ENCODE data around the gene RUNX2.

RUNX2 gene

DNA sequence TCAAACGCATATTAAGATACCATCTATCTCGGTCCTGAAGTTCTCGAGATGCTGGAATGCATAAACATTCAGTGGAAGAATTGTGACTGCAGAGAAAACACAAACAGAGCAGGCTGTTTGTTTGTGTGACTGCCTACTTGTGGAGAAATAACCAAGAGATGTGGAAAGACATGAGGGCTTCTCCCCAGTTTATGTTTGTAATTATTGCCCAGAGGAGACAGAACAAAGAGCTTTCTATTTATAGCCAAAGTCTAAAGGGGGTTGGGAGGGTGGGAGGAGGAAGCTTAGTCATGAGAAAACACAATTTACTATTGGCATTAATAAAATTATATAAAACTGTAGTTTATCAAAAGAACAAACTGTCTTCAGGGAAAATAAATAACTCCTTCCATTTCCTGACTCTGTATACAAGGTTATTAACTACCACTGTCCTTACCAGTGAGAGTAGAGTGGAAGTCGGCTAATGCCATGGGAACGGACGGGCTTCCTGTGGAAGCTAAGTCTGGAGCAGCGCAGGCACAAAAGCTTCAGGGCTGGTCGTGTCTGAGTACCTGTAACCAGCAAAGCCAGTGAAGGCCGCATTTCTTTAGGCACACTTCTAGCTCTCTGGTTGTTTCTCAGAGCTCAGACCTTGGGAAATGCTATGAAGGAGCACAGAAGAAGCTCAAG lies 249.8 kb downstream of the RUNX2 start (continued):
- TF ChIP-seq REPIN1 (tag by site-specific recombination; IDR thresholded peaks at IDR 0.05; ENCODE audit: low read depth) (no peak), ZNF747 (tag by site-specific recombination; IDR thresholded peaks at IDR 0.05) (no peak)

DNA sequence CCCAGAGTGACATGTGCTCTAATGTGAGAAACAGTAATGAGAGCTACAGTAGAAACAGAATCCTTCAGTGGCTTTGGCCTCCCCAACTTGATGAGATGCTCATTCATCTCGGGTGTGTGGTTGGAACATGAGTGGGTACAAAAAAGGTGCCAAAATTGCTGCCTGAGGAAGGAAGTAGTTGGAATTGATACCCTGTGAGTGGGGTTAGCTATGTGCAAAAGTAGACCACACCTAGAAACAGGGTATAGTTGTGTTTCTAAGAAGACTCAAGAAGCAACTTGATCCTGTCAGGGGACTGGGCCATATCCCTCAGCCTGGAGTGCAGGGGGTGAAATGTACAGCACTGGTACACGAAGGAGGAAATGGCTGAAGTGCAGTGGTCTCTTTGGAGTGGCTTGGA lies 256.0 kb downstream of the RUNX2 start:
- ChIA-PET POLR2A (no interaction called here), CTCF (no interaction called here)
- H3K27ac ChIP-seq (ENCODE audit: extremely low read depth, low read depth, low read length), result no peak overlapping the region
- no peak for TF ChIP-seq ZNF311 (tag by site-specific recombination; IDR thresholded peaks at IDR 0.05; ENCODE audit: borderline replicate concordance)
- TF ChIP-seq, protein P1, sequence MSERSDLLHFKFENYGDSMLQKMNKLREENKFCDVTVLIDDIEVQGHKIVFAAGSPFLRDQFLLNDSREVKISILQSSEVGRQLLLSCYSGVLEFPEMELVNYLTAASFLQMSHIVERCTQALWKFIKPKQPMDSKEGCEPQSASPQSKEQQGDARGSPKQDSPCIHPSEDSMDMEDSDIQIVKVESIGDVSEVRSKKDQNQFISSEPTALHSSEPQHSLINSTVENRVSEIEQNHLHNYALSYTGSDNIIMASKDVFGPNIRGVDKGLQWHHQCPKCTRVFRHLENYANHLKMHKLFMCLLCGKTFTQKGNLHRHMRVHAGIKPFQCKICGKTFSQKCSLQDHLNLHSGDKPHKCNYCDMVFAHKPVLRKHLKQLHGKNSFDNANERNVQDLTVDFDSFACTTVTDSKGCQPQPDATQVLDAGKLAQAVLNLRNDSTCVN (tag by site-specific recombination; optimal IDR thresholded peaks at IDR 0.05), result no peak
- no peak for TF ChIP-seq ZNF211 (tag by site-specific recombination; IDR thresholded peaks at IDR 0.05; ENCODE audit: low read depth)
- no peak for TF ChIP-seq ZNF23 (tag by site-specific recombination; IDR thresholded peaks at IDR 0.05; ENCODE audit: borderline replicate concordance)
- TF ChIP-seq, protein P2, sequence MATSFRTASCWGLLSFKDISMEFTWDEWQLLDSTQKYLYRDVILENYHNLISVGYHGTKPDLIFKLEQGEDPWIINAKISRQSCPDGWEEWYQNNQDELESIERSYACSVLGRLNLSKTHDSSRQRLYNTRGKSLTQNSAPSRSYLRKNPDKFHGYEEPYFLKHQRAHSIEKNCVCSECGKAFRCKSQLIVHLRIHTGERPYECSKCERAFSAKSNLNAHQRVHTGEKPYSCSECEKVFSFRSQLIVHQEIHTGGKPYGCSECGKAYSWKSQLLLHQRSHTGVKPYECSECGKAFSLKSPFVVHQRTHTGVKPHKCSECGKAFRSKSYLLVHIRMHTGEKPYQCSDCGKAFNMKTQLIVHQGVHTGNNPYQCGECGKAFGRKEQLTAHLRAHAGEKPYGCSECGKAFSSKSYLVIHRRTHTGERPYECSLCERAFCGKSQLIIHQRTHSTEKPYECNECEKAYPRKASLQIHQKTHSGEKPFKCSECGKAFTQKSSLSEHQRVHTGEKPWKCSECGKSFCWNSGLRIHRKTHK (tag by site-specific recombination; IDR thresholded peaks at IDR 0.05), result no peak
- no peak for TF ChIP-seq ZNF155 (tag by site-specific recombination; IDR thresholded peaks at IDR 0.05)
- TF ChIP-seq, protein P3, sequence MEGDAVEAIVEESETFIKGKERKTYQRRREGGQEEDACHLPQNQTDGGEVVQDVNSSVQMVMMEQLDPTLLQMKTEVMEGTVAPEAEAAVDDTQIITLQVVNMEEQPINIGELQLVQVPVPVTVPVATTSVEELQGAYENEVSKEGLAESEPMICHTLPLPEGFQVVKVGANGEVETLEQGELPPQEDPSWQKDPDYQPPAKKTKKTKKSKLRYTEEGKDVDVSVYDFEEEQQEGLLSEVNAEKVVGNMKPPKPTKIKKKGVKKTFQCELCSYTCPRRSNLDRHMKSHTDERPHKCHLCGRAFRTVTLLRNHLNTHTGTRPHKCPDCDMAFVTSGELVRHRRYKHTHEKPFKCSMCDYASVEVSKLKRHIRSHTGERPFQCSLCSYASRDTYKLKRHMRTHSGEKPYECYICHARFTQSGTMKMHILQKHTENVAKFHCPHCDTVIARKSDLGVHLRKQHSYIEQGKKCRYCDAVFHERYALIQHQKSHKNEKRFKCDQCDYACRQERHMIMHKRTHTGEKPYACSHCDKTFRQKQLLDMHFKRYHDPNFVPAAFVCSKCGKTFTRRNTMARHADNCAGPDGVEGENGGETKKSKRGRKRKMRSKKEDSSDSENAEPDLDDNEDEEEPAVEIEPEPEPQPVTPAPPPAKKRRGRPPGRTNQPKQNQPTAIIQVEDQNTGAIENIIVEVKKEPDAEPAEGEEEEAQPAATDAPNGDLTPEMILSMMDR (tag by site-specific recombination; IDR thresholded peaks at IDR 0.05), result no peak
- no peak for TF ChIP-seq SCRT1 (tag by site-specific recombination; IDR thresholded peaks at IDR 0.05; ENCODE audit: borderline replicate concordance)
- TF ChIP-seq, protein P4, sequence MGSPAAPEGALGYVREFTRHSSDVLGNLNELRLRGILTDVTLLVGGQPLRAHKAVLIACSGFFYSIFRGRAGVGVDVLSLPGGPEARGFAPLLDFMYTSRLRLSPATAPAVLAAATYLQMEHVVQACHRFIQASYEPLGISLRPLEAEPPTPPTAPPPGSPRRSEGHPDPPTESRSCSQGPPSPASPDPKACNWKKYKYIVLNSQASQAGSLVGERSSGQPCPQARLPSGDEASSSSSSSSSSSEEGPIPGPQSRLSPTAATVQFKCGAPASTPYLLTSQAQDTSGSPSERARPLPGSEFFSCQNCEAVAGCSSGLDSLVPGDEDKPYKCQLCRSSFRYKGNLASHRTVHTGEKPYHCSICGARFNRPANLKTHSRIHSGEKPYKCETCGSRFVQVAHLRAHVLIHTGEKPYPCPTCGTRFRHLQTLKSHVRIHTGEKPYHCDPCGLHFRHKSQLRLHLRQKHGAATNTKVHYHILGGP (tag by site-specific recombination; IDR thresholded peaks at IDR 0.05), result no peak
- TF ChIP-seq ZNF324 (tag by site-specific recombination; IDR thresholded peaks at IDR 0.05), result no peak
- no peak for TF ChIP-seq ZNF76 (tag by site-specific recombination; IDR thresholded peaks at IDR 0.05; ENCODE audit: borderline replicate concordance, low read depth)
- no peak for TF ChIP-seq ZBTB20 (tag by site-specific recombination; IDR thresholded peaks at IDR 0.05)
- TF ChIP-seq, protein P5, sequence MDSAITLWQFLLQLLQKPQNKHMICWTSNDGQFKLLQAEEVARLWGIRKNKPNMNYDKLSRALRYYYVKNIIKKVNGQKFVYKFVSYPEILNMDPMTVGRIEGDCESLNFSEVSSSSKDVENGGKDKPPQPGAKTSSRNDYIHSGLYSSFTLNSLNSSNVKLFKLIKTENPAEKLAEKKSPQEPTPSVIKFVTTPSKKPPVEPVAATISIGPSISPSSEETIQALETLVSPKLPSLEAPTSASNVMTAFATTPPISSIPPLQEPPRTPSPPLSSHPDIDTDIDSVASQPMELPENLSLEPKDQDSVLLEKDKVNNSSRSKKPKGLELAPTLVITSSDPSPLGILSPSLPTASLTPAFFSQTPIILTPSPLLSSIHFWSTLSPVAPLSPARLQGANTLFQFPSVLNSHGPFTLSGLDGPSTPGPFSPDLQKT (IDR thresholded peaks at IDR 0.05; ENCODE audit: borderline replicate concordance, low read depth, low read length), result no peak
- H3K36me3 ChIP-seq (ENCODE audit: control insufficient read depth in 2 of 2, insufficient read depth in 1 of 2, low read length in 2 of 2), result no peaks in the 10 kb centered on the region
- no peak overlapping the region for H3K4me3 ChIP-seq (ENCODE audit: low read depth, low read length)
- no peaks in the 10 kb centered on the region; the same call in 1 of the 2 replicates for H3K4me1 ChIP-seq (ENCODE audit: control insufficient read depth, insufficient read depth, low read length)
- no peaks in the 10 kb centered on the region; the same call in 1 of the 2 replicates for H3K9me3 ChIP-seq (ENCODE audit: control insufficient read depth, insufficient read depth, low read depth, low read length)
